GM19025 (cell line): Measurements from ENCODE around the gene AGPAT4.
"Not testable (repeated sequence)": the region's sequence is repeated elsewhere in the genome, so short reads cannot be mapped to it uniquely, and the experiment has no call there.

Source experiments
- ATAC-seq: cut with Tn5 transposase; IDR thresholded peaks from one replicate; pipeline ENCODE4 v1.9.1; 2021; ENCODE audit warnings: mild to moderate bottlenecking, low read depth, moderate library complexity; ENCODE audit not compliant: unreplicated experiment

Gene AGPAT4

DNA sequence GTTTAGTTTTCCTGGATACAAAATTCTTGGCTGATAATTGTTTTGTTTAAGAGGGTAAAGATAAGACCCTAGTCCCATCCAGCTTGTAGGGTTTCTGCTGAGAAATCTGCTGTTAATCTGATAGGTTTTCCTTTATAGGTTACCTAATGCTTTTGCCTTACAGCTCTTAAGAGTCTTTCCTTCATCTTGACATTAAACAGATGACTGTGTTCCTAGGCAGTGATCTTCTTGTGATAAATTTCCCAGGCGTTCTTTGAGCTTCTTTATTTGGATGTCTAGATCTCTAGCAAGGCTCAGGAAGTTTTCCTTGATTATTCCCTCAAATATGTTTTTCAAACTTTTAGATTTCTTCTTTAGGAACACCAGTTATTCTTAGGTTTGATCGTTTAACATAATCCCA is 148.3 kb downstream of the AGPAT4 start:
- ATAC-seq, result no peak

DNA sequence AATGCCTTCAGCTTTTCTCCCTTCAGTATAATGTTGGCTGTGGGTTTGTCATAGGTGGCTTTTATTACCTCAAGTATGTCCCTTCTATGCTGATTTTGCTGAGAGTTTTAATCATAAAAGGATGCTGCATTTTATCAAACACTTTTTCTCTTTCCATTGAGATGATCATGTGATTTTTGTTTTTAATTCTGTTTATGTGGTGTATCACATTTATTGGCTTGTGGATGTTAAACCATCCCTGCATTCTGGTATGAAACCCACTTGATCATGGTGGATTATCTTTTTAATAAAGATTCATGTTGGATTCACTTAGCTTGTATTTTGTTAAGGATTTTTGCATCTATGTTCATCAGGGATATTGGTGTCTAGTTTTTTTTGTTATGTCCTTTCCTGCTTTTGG is 150.5 kb downstream of the AGPAT4 start:
- ATAC-seq, result not testable (repeated sequence)

GRCh38 chr6:161117942-161118341 is 155.9 kb downstream of the AGPAT4 start:
- ATAC-seq, result no peak

DNA sequence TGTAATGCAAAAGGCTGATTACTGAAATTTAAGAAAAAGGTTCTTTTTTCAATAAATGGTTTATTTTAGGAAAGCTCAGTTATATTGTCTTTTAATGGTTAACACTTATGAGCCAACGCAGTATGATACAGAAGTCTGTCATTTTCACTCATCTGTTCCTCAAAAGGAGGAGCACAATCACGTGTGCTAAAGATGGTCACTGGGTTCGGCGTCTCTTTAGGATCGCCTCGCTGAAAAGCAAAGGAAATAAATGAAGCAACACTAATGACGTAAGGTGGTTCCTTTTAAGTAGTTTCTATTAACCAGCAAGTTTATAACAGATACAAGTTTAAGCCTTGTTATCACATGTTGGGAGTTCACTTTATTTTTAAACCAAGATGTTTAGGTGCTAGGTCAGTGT is 156.6 kb downstream of the AGPAT4 start:
- ATAC-seq, result no peak

DNA sequence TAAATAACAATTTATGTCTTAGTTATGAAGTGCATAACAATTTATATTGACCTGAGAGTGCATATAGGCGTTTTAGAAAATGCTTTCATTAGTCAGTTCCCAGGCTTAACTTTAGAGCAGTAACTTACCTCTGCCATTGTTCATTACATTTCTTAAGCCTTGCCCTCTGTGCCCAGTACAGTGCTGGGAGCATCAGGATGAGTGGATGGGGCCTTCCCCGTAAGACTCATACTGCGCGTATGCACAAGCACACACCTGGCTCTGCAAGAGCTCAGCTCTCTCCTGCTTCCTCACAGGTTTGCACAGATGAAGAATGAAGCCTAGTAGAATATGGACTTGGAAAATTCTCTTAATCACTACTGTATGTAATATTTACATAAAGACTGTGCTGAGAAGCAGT is 157.3 kb downstream of the AGPAT4 start:
- ATAC-seq, result no peak

GRCh38 chr6:161115468-161115867 is 158.4 kb downstream of the AGPAT4 start:
- ATAC-seq, result no peak

- ATAC-seq, result no peak
Observed at GRCh38 chr6:161111261-161111660, 162.6 kb downstream of the AGPAT4 start.

GRCh38 chr6:161110028-161110779 is 163.7 kb downstream of the AGPAT4 start:
- ATAC-seq, result no peak

GRCh38 chr6:161109366-161109765 is 164.5 kb downstream of the AGPAT4 start:
- no peak for ATAC-seq

DNA sequence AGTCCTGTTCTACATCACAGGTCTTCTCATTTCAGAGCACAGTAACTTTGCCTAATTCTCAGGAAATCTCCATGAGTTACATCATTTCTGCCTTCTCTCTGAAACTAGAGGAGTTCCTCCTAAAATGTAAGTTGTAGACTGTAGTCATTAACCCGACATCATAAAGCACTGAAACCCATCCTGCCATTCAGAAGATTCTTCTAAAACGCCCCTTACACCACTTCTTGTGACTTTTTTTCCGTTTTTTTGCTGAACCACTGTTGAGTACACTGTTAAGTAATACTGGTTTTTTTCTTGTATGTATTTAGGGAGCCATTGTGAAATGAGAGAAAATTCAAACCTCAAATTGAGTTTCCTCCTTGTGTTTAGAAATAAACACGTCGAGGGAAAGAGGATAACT is 164.9 kb downstream of the AGPAT4 start:
- ATAC-seq, result no peak

GRCh38 chr6:161107779-161108730 is 165.8 kb downstream of the AGPAT4 start:
- ATAC-seq, result no peak

GRCh38 chr6:161105408-161105807 is 168.5 kb downstream of the AGPAT4 start:
- no peak for ATAC-seq

GRCh38 chr6:161104966-161105365 is 168.9 kb downstream of the AGPAT4 start:
- no peak for ATAC-seq

GRCh38 chr6:161103475-161103874 is 170.4 kb downstream of the AGPAT4 start:
- ATAC-seq, result no peak

GRCh38 chr6:161101517-161101916 is 172.3 kb downstream of the AGPAT4 start:
- no peak for ATAC-seq

- ATAC-seq, result no peak
Observed at GRCh38 chr6:161100072-161100471, 173.8 kb downstream of the AGPAT4 start.

- ATAC-seq, result no peak
Observed at GRCh38 chr6:161095916-161096315, 177.9 kb downstream of the AGPAT4 start.

DNA sequence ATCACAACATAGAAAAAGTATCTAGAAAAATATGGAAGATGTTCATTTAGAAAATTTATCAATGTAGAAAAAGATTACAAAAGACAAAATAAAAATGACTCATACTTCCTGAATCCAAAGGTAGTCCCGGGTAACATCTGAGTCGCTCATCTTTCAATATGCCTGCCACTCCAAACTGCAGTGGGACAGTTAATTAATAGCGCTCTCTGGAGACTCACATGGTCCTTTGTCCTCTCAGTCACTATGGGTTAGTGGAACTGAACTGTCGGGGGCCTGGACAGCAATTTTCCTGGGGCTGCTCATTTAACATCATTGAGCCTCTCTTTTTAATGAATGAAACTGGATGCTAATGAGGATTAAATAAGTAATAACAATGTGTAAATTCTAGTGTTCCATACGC is 178.9 kb downstream of the AGPAT4 start:
- no peak for ATAC-seq

GRCh38 chr6:161091972-161092701 is 181.7 kb downstream of the AGPAT4 start:
- no peak for ATAC-seq

DNA sequence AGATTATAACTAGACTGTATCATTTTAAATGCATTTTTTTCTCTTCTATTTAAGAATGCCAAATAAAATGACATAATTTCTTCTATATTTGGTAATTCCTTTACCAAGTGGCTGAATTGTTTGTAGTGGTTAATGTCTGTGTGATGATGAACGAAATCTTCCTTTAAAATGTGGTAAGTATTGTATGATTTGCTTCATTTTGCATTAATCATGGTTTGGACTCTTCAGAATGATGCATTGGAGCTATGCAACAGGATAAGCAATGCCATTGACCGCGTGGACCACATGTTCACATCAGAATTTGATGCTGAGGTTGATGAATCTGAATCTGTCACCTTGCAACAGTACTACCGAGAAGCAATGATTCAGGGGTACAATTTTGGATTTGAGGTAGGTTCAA is 182.7 kb downstream of the AGPAT4 start:
- ATAC-seq, result no peak
